Measurements from ENCODE around the gene WFDC13.
"Not testable (repeated sequence)": the region's sequence is repeated elsewhere in the genome, so short reads cannot be mapped to it uniquely, and the experiment has no call there.

The WFDC13 gene, protein sequence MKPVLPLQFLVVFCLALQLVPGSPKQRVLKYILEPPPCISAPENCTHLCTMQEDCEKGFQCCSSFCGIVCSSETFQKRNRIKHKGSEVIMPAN

DNA sequence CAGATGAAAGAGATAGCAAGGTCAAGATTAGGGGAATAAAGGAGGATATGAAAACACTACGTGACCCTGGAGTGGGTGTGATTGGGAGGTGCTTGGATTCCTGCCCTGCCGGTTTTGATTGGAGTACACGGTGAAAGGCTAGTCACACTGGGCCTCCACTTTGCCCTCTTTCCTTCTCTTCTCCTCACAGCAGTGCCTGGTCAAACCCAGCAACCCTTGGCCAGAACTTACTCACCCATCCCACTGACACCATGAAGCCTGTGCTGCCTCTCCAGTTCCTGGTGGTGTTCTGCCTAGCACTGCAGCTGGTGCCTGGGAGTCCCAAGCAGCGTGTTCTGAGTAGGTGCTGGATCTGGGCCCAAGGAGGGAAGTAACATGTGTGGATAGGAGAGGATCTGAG lies at the start of gene WFDC13:
Gene WFDC13, plus strand, starts transcription at position 166 of the 400 bp plus-strand sequence. Its CDS starts 86 bp downstream, at position 252.
- DNase-seq: no peak

DNA sequence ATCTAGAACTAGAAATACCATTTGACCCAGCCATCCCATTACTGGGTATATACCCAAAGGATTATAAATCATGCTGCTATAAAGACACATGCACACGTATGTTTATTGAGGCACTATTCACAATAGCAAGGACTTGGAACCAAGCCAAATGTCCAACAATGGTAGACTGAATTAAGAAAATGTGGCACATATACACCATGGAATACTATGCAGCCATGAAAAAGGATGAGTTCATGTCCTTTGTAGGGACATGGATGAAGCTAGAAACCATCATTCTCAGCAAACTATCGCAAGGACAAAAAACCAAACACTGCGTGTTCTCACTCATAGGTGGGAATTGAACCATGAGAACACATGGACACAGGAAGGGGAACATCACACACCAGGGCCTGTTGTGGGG lies 44.8 kb upstream of the WFDC13 start:
- not testable (repeated sequence) for DNase-seq

DNA sequence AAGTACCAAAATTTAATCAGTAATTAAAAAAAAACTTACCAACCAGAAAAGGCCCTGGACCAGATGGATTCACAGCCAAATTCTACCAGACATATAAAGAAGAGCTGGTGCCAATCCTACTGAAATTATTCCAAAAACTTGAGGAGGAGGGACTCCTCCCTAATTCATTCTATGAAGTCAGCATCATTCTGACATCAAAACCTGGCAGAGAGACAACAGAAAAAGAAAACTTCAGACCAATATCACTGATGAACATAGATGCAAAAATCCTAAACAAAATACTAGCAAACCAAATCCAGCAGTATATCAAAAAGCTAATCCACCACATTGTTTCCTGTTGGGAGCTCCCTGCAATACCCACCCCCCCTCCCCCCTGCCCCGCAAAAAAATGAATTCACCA lies 31.7 kb upstream of the WFDC13 start, which contains the start of gene WFDC11:
Gene WFDC11, minus strand, starts transcription at position 101 of the 400 bp plus-strand sequence. CDS start 19,639 bp downstream, outside the sequence.
- no peak for DNase-seq

DNA sequence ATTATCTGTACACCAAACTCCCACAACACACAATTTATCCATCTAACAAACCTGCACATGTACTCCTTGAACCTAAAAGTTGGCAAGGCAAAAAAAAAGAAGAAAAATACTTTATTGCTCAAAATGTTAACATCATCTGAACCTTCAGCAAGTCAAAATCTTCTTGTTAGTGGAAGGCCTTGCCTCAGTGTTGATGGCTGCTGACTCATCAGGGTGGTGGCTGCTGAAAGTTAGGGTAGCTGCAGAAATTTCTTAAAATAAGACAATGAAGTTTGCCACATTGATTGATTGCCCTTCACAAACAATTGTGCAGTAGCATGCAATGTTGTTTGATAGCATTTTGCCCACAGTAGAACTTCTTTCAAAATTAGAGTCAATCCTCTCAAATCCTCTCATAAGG lies 29.1 kb upstream of the WFDC13 start:
- DNase-seq: no peak

DNA sequence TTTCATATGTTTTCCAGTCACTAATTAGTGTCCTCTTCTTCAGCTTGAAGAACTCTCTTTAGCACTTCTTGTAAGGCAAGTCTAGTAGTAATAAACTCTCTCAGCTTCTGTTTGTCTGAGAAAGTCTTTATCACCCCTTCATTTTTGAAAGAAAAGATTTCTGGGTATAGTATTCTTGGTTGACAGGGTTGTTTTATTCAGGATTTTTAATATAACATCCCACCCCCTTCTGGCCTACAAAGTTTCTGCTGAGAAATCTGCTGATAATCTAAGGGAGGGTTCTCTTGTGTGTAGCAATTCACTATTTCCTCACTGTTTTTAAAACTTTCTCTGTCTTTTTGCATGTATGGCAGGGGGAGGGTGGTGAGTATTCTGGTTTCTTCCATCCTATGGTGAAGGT lies 22.2 kb upstream of the WFDC13 start:
- no peak for DNase-seq

DNA sequence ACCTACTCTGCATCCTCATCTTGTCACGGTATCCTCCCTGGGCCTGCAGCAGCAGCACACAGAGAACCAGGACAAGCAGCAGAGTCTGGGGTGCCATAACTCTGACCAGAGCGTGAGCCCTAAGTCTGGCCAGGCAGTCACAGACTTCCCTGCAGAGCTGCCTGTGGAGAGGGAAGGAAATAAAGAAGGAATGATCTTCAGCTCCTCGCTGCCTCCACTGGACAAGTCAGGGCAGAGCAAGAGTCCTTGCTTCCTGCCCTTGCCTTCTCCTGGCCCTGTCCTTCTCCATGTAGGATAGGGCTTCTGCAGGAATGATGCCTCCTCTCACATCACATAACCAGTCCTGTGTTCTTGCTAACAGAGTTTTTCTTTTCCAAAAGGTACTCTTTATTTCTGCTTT lies 15.9 kb upstream of the WFDC13 start:
- no peak for DNase-seq

DNA sequence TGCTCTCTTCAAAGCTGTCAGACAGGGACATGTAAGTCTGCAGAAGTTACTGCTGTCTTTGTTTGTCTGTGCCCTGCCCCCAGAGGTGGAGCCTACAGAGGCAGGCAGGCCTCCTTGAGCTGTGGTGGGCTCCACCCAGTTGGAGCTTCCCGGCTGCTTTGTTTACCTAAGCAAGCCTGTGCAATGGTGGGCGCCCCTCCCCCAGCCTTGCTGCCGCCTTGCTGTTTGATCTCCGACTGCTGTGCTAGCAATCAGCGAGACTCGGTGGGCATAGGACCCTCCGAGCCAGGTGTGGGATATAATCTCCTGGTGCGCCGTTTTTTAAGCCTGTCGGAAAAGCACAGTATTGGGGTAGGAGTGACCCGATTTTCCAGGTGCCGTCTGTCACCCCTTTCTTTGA lies 8.5 kb upstream of the WFDC13 start:
- not testable (repeated sequence) for DNase-seq

DNA sequence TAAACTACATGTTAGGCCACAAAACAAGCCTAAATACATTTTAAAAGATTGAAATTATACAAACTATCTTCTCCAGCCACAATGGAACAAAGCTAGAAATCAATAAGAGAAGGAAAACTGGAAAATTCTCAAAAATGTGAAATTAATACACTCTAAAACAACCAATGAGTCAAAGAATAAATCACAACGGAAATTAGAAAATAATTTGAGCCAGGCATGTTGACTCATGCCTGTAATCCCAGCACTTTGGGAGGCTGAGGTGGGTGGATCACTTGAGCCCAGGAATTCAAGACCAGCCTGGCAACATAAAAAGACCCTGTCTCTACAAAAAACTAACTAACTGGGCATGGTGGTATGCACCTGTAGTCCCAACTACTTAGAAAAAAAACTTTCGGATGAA lies 6.3 kb upstream of the WFDC13 start:
- no peak for DNase-seq

DNA sequence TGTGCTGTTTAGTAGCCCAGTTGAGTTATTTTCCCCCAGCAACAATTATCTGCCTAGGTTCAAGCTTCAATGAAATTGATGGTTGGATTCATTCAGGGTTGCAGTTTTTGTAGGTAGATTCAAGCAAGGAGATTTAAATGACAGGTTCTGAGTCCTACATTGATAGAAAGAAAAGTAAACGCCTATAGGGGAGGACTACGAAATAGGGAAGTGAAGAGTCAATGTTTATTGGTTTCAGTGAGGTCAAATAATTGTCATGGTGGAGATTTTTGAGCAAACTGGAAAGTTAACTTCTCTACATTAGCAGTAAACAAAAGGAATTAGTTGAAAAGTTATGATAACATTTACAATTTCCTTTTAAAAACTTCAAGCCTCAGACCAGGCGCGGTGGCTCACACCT lies 734 bp upstream of the WFDC13 start:
- DNase-seq: peak; percentile 53

DNA sequence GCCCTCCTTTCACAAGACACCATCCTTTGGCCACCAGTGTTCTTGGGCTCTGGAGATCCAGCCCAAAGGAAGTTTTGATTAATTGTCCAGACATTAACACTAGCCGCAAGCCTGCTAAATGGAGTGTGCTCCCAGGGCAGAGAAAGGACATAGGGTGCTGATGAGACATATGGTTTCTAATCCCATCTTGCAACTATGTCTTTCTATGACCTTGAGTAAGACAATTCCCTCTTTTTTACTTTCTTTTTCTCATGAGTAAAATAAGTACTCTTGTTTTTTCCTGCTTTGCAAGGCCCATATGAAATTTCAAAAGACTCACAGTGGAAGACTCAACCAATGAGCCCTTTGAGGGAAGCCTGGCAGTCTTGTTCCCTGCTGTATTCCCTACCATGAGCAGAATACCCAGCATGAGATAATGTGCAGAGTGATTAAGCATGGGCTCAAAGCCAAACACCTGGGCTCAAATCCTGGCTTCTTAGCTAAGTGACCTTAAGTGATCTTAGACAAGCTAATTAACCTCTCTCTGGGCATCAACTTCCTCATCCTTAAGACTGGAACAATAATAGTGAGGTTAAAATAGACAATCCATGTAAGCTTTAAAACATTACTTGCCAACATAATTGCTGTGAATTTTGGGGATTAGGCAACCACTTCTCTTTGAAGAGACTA lies 3.3 kb downstream of the WFDC13 start, which contains the start of gene WFDC10B:
Gene WFDC10B, minus strand, starts transcription at position 51 of the 669 bp plus-strand sequence. CDS start 19,027 bp downstream, outside the sequence.
- peak; percentile 60 for DNase-seq

DNA sequence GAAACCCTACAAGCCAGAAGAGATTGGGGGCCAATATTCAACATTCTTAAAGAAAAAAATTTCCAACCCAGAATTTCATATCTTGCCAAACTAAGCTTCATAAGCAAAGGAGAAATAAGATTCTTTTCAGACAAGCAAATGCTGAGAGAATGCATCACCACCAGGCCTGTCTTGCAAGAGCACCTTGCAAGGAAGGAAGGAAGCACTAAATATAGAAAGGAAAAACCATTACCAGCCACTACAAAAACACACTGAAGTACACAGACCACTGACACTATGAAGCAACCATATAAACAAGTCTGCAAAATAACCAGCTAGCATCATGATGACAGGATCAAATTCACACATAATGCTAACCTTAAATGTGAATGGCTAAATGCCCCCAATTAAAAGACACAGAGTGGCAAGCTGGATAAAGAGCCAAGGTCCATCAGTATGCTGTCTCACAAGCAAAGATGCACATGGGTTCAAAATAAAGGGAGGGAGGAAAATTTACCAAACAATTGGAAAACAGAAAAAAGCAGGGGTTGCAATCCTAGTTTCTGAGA lies 14.4 kb downstream of the WFDC13 start:
- peak; percentile 29 for DNase-seq

DNA sequence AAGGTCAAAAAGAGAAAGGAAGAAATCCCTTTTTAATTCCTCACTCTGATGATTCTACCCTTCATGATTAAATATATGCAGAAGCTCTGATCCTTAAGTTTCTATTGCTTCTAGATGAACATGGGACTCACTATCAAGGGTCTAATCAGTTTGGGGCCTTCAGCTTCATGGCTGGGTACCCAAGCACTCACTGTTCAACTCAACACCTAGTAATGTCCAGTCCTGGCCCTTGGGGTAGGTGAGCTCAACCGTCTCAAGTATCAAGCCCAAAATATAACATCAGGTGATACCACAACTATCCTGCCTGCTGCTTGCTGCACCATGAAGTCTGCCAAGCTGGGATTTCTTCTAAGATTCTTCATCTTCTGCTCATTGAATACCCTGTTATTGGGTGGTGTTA lies 20.2 kb downstream of the WFDC13 start, which contains the start of gene SPINT4:
Gene SPINT4, plus strand, starts transcription at position 301 of the 400 bp plus-strand sequence. Its CDS starts 21 bp downstream, at position 322.
- no peak for DNase-seq

DNA sequence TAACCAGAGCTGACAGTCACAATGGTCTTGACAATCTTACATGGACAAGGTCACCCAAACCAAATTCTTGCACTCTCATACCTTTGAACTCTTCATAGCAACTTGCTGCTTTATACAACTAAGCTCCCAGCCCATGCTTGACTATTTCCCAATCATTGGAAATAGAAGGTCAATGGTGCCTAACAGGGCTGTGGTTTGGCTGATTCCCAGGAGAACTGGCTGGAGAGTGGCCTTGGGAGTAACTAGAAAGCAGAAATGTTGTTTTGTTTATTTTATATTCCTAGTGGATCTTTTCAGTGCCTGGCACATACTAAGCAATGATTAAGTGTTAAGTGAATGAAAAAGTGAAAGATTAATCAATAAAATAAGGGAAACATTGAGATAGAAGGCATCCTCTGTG lies 23.3 kb downstream of the WFDC13 start:
- DNase-seq: no peak

DNA sequence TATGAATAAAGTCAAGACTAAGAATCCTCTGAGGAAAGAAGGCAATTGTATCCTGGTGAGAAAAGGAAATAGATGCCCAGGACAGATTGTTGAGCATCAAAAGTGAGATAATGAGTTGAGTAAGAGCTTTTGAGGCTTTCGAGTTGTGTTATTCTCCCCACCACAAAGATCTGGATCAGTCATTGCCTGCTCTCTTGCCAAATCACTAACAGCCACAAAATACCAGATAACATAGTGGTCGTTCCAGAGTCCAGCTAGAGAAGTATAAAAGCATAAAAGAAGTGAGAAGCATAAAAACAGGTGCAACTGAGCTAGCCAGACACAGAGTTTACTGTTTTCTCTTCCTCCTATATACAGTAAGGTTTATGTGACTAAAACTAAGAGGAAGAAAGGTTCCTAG lies 25.2 kb downstream of the WFDC13 start:
- peak; percentile 74 for DNase-seq

DNA sequence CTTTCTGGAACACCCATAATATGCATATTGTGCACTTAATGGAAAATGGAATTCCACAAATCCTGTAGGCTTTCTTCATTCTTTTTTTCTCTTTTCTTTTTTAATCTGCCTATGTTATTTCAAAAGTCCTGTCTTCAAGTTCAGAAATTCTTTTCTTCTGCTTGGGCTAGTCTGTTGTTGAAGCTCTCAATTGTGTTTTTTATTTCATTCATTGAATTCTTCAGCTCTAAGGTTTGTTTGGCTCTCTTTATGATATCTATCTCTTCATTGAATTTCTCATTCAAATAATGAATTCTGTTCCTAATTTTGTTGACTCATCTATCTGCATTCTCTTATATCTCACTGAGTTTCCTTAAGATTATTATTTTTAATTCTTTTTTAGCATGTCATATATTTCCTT lies 30.4 kb downstream of the WFDC13 start:
- DNase-seq: no peak

DNA sequence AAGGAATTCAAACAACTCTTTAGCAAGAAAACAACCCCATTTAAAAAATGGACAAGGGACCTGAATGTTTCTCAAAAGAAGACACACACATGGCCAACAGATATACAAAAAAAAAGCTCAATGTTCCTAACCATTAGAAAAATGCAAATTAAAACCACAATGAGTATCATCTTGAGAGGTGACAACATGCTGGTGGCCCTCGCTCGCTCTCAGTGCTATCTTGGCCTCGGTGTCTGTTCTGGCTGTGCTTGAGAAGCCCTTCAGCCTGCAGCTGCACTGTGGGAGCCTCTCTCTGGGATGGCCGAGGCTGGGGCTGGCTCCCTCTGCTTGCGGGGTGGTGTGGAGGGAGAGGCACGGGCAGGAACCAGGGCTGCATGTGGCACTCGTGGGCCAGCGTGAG lies 33.7 kb downstream of the WFDC13 start:
- no peak for DNase-seq

DNA sequence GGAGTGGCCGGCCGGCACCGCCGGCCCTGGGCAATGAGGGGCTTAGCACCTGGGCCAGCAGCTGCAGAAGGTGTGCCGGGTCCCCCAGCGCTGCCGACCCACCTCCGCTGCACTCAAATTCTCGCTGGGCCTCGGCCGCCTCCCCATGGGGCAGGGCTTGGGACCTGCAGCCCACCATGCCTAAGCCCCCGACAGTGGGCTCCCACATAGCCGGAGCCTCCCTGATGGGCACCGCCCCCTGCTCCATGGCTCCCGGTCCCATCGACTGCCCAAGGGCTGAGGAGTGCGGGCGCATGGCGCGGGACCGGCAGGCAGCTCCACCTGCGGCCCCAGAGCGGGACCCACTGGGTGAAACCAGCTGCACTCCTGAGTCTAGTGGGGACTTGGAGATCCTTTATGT lies 34.1 kb downstream of the WFDC13 start:
- no peak for DNase-seq

DNA sequence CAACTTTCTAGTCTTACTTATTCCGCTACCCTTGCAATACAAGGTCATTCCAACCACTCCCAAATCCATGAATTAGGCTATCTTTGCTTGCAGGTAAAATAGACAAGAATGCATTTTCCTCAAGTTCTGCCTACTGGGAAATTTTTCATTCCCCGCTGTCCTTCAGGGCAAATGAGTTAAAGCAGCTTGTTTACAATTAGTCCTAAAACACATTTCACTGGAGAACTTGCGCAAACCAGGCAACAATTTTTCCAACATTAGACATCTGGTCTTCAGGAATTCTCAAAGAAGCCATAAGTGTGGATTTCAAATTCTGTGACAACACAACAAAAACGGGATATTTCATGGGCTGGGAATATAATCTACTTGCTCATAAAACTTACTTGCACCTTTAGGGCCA lies 40.8 kb downstream of the WFDC13 start:
- DNase-seq: no peak

DNA sequence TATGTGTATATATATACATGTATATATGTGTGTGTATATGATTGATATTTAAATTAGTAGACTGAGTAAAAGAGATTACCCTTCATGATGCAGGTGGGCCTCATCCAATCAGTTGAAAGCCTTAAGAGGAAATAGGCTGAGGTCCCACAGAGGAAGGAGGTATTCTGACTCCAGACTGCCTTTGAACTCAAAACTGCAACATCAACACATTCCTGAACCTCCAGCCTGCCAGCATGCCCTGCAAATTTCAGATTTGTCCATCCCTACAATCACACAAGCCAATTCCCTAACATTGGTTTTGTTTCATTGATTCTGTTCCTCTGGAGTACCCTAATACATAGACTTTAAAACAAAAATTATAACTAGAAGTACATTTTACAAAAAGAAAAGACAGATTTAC lies 43.2 kb downstream of the WFDC13 start:
- DNase-seq: no peak

DNA sequence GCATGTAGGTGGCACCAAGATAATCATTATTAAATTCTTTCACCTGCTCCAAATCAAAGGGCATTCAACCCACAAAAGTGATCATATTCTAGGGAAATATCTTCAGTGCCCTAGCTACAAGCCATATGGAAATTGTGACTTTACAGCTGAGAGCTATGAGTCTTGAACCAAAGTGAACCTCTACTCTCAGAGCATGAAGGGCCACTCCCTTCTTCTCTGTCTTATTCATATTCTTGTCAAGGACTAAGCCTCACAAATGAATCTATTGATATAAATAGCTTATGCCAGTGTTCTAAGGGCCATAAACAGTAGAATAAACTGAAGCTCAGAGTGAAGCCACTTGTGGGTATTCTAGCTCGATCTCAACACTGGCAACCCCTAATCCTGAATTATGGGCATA lies 49.9 kb downstream of the WFDC13 start:
- DNase-seq: no peak

DNA sequence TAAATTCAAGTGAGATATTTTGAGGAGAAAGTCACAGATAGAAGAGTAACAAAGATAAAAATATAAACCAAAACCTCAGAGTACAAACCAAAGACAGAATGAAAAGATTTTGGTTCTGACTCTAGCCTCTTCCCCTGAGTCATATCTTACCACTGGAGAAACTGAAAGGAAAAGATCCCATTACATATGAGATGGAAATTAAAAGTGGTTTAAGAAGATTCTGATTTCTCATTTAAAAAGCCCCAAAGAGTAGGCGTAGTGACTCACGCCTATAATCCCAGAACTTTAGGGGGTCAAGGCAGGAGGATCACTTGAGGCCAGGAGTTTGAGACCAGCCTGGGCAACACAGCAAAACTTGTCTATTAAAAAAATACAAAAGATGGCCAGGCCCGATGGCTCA lies 50.9 kb downstream of the WFDC13 start:
- DNase-seq: peak; percentile 0

DNA sequence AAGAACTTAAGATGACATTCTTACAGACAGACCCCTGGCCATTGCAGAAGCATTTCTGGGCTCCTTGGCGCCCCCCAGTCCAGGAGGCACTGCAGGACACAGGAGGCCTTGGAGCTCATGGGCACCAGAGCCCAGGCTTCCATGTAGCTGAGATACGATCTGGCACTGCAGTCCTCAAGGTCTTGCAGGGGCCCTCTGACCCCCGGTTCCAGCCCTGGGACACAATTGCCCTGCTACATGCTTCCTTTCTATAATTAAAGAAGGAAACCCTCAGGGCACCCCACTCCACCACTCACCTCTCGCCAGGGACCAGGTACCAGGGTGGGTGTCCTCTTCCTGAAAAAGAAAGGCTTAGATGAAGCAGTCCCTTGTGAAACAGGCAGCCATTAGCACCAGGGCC lies 56.3 kb downstream of the WFDC13 start:
- DNase-seq: no peak
